HepG2 (cell line): Measurements from ENCODE around the gene GUCY1A2.

ENCODE experiments used
- EZH2 ChIP-seq: conservative IDR thresholded peaks from 2 replicates; pipeline ENCODE4 v1.6.1; 2012; ENCODE audit warnings: mild to moderate bottlenecking, low read depth, low read length, moderate library complexity
- FOXA1 ChIP-seq, 2 experiments: fragments of 450-650 bp in 1 of 2; sonication (generic) in 1 of 2; formaldehyde crosslinking in 1 of 2; IDR thresholded peaks; 2 replicates each; pipeline versions ENCODE4 v1.4.0 to v1.6.1; 2016 to 2020; ENCODE audit warnings: missing genetic modification reagents in 1 of 2
- MXI1 ChIP-seq: IDR thresholded peaks from 3 replicates; pipeline ENCODE4 v1.6.1; 2012; ENCODE audit warnings: low read depth, low read length, inconsistent platforms, borderline replicate concordance
- POLR2A ChIP-seq, 2 experiments: IDR thresholded peaks; 2 replicates each; pipeline ENCODE4 v1.6.1; 2011; ENCODE audit warnings: low read depth in 2 of 2, low read length in 2 of 2, mild to moderate bottlenecking in 1 of 2, moderate library complexity in 1 of 2; ENCODE audit not compliant: insufficient read depth in 1 of 2
- SMAD1 ChIP-seq: sonication (generic); formaldehyde crosslinking; IDR thresholded peaks from 2 replicates; pipeline ENCODE4 v1.4.0; 2020; ENCODE audit warnings: missing genetic modification reagents, low read depth, mild to moderate bottlenecking, borderline replicate concordance
- ZNF235 ChIP-seq: sonication (generic); formaldehyde crosslinking; IDR thresholded peaks from 2 replicates; pipeline ENCODE4 v1.8.1; 2023; ENCODE audit warnings: mild to moderate bottlenecking, missing genetic modification reagents, borderline replicate concordance
- TF ChIP-seq, protein P1 (sequence below): sonication (generic); formaldehyde crosslinking; IDR thresholded peaks from 2 replicates; pipeline ENCODE4 v1.5.0; 2020; ENCODE audit warnings: missing genetic modification reagents, mild to moderate bottlenecking, borderline replicate concordance
- TF ChIP-seq, protein P2 (sequence below): sonication (generic); formaldehyde crosslinking; IDR thresholded peaks from 2 replicates; pipeline ENCODE4 v1.5.0; 2020; ENCODE audit warnings: mild to moderate bottlenecking, missing genetic modification reagents, moderate library complexity
- TF ChIP-seq, protein P3 (sequence below): sonication (generic); formaldehyde crosslinking; IDR thresholded peaks from 2 replicates; pipeline ENCODE4 v1.8.0; 2022; ENCODE audit warnings: mild to moderate bottlenecking, missing genetic modification reagents; ENCODE audit not compliant: insufficient replicate concordance

DNA sequence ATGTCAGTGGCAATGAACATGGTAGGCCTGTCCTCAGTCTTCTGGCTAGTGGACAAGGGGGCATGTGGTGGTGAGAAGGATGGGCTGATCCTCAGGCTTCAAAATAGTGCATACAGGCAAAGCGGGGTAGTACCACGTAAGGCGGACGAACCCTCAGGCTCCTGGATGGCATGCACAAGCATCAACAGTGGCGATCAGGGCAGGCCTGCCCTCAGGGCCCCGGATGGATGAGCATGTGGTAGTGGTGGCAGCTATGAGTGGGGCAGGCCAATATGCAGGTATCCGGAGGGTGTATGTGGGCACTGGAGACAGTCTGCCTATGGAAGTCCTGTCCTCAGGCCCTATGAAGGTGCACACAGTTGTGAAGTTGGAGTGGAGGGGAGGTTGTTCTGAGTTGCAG lies 163.8 kb downstream of the GUCY1A2 start:
- TF ChIP-seq, protein P1, sequence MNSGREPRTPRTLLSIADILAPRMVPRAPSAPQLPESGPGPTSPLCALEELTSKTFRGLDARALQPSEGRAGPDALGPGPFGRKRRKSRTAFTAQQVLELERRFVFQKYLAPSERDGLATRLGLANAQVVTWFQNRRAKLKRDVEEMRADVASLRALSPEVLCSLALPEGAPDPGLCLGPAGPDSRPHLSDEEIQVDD (CRISPR knock-in tag), result no peak
- TF ChIP-seq, protein P2, sequence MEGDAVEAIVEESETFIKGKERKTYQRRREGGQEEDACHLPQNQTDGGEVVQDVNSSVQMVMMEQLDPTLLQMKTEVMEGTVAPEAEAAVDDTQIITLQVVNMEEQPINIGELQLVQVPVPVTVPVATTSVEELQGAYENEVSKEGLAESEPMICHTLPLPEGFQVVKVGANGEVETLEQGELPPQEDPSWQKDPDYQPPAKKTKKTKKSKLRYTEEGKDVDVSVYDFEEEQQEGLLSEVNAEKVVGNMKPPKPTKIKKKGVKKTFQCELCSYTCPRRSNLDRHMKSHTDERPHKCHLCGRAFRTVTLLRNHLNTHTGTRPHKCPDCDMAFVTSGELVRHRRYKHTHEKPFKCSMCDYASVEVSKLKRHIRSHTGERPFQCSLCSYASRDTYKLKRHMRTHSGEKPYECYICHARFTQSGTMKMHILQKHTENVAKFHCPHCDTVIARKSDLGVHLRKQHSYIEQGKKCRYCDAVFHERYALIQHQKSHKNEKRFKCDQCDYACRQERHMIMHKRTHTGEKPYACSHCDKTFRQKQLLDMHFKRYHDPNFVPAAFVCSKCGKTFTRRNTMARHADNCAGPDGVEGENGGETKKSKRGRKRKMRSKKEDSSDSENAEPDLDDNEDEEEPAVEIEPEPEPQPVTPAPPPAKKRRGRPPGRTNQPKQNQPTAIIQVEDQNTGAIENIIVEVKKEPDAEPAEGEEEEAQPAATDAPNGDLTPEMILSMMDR (CRISPR knock-in tag), result no peak
- TF ChIP-seq EZH2 (no peak), ZNF235 (no peak), FOXA1 (IDR thresholded peaks at IDR 0.05) (no peak), FOXA1 (CRISPR knock-in tag; IDR thresholded peaks at IDR 0.05) (no peak), SMAD1 (CRISPR knock-in tag) (no peak), POLR2A (IDR thresholded peaks at IDR 0.05; ENCODE audit: insufficient read depth in 1 of 2, low read depth in 2 of 2, low read length in 2 of 2) (no peak), MXI1 (no peak)
- TF ChIP-seq, protein P3, sequence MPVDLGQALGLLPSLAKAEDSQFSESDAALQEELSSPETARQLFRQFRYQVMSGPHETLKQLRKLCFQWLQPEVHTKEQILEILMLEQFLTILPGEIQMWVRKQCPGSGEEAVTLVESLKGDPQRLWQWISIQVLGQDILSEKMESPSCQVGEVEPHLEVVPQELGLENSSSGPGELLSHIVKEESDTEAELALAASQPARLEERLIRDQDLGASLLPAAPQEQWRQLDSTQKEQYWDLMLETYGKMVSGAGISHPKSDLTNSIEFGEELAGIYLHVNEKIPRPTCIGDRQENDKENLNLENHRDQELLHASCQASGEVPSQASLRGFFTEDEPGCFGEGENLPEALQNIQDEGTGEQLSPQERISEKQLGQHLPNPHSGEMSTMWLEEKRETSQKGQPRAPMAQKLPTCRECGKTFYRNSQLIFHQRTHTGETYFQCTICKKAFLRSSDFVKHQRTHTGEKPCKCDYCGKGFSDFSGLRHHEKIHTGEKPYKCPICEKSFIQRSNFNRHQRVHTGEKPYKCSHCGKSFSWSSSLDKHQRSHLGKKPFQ (CRISPR knock-in tag), result no peak
